MM.1S (cell line): ENCODE measurements around the gene DDT.
"Not testable (repeated sequence)": the region's sequence is repeated elsewhere in the genome, so short reads cannot be mapped to it uniquely, and the experiment has no call there.

Experiments used
- CTCF ChIP-seq: fragments of 300-600 bp; sonication (generic); IDR thresholded peaks from 2 replicates; pipeline ENCODE4 v1.5.1; 2016; ENCODE audit warnings: antibody characterized with exemption, low read length, mixed read lengths
- EZH2 ChIP-seq: fragments of 300-600 bp; sonication (generic); optimal IDR thresholded peaks from 2 replicates; pipeline ENCODE3; 2017; ENCODE audit warnings: low read depth, mild to moderate bottlenecking, antibody characterized with exemption, low read length, mixed read lengths
- EZH2phosphoT487 ChIP-seq: fragments of 300-600 bp; sonication (generic); IDR thresholded peaks from 2 replicates; pipeline ENCODE4 v1.6.1; 2018; ENCODE audit warnings: antibody characterized with exemption, low read length

- not testable (repeated sequence) for TF ChIP-seq CTCF, EZH2, EZH2phosphoT487
These were observed 6.3 kb upstream of the DDT start for GRCh38 chr22:23980567-23980966.
